Activated CD4-positive, alpha-beta T cell treated with anti-CD3 and anti-CD28 coated beads, Interleukin-2, amount 50 U/mL, for 16 hours (primary cell): ENCODE measurements around the gene CAMTA2.

Experiments used
- DNase-seq: peaks from one replicate; pipeline ENCODE4 v3.0.0-alpha.2; 2020

Gene CAMTA2

DNA sequence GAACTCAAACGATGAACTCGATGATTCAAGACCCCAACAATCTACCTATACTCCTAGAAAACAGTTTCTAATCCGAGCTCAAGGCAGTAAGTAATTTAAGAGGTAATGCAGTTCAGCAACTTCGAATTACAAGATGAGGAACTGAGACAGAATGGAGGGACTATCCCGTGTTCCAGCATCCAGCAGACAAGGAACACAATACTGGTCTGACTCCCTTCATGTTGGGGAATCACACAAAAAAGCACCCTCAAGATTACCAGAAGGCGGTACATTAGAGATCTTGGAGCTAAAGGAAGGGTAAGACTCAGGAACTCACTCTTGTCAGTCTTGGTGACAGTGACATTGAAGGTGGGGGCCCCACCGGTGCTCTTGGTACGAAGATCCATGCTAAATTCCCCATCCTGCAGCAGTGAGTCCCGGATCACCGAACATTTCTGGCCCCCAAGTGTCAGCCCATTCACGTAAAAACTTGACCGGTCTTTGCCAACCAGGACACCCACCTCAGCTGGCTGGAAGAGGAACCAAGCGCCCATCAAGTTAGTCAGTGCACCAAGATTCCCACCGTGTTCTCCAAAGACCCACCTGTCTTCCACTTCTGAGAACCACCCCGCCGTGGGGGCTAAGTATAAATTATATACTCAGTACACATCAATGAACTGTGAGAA is 41.0 kb downstream of the CAMTA2 start:
- peak; percentile 18 for DNase-seq

DNA sequence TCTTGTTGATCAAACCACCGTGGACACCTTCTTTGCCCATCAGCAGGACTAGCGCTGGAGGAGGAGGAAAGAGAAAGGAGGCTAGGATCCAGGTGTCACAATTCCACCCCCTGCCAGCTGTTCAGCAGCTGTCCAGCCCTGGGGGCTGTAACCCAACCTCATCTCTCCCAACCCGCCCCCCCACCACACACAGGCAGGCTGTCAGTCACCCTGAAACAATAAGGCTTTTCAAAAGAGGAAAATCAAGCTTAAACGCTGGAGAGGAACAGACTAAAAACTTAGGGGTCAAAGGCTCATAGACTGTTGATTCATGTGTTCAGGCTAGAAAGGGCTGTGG is 41.6 kb downstream of the CAMTA2 start:
- DNase-seq = no peak

- peak; percentile 93 for DNase-seq
Observed at GRCh38 chr17:4945176-4945943, 42.1 kb downstream of the CAMTA2 start.

DNA sequence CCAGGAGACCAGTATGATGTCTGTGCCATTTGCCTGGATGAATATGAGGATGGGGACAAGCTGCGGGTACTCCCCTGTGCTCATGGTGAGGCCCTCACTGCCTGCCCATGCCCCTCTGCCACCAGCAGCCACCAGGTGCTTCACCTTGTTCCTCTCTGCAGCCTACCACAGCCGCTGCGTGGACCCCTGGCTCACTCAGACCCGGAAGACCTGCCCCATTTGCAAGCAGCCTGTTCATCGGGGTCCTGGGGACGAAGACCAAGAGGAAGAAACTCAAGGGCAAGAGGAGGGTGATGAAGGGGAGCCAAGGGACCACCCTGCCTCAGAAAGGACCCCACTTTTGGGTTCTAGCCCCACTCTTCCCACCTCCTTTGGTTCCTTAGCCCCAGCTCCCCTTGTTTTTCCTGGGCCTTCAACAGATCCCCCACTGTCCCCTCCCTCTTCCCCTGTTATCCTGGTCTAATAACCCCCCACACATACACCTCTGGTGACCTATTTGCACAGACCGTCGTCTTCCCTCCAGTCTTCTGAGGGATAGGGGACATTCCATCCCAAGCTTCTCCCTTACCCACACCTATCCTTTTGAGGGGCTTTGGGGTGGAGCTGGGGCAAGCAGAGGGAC is 42.8 kb downstream of the CAMTA2 start:
- peak; percentile 43 for DNase-seq

- peak; percentile 85 for DNase-seq
Observed at GRCh38 chr17:4944163-4944553, 43.3 kb downstream of the CAMTA2 start.

GRCh38 chr17:4942760-4943508 is 44.5 kb downstream of the CAMTA2 start:
- DNase-seq = no peak

GRCh38 chr17:4941319-4941610 is 46.2 kb downstream of the CAMTA2 start:
- DNase-seq = no peak

GRCh38 chr17:4940555-4941318 is 46.7 kb downstream of the CAMTA2 start:
- DNase-seq = peak; percentile 62

GRCh38 chr17:4939796-4940554 is 47.5 kb downstream of the CAMTA2 start, which contains the start of the genes RNF167 and SLC25A11:
Gene RNF167 (plus strand): TSS chr17:4940268. CDS start chr17:4940910, 642 bp downstream.
Gene SLC25A11 (minus strand): TSS chr17:4940046. CDS start chr17:4939910, 136 bp downstream.
- DNase-seq = peak; percentile 99

DNA sequence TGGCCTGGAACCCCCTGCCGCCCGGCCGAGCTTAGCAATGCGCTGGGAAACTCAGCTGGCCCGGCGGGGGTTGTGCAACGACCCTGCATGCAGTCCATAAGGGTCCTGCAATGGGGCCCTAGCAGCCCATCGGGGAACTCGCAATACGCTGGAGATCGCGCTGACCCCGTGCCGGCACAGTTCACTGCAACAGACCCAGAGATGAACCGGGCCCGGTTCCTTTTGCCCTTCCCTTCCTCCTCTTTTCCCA is 48.0 kb downstream of the CAMTA2 start:
- no peak for DNase-seq

- DNase-seq = no peak
Observed at GRCh38 chr17:4938688-4939545, 48.6 kb downstream of the CAMTA2 start.

- no peak for DNase-seq
Observed at GRCh38 chr17:4938069-4938491, 49.4 kb downstream of the CAMTA2 start.

DNA sequence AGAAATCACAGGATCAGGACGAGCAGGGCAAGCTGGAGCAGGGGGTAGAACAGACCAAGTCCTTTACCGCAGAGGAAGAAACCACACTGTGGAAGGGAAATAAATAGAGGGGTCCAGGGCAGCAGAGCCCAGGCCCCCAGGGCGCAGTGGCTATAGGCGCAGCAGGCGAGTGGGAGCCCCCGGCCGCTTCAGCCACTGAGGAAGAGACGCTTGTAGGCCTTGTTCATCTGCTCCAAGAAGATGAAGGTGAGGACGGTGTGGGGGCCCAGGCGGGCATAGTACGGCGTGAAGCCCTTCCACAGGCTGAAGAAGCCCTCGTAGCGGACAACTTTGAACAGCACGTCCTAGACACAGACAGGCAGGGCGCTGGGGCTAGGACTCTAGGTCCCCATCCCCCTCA is 49.9 kb downstream of the CAMTA2 start:
- DNase-seq = no peak

DNA sequence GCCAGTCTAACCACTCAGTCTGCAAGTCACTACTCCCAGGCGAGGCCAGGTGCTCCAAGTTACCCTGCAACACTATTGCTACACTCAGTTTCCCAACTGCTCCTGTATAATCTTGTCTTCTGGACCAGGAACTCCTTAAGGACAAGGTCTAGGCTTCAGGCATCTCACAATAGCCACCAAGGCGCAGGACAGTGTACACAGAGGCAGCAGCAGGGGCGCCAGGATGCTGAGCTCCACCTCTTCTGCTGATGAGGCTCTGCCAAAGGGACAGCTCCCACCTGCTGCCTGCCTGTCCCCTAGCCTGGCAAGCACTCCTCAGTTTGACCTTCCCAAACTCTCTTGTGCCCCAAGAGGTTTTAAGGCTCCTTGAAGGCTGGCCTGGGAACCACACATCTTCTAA is 51.0 kb downstream of the CAMTA2 start:
- no peak for DNase-seq

GRCh38 chr17:4935650-4936049 is 51.8 kb downstream of the CAMTA2 start:
- DNase-seq = no peak

DNA sequence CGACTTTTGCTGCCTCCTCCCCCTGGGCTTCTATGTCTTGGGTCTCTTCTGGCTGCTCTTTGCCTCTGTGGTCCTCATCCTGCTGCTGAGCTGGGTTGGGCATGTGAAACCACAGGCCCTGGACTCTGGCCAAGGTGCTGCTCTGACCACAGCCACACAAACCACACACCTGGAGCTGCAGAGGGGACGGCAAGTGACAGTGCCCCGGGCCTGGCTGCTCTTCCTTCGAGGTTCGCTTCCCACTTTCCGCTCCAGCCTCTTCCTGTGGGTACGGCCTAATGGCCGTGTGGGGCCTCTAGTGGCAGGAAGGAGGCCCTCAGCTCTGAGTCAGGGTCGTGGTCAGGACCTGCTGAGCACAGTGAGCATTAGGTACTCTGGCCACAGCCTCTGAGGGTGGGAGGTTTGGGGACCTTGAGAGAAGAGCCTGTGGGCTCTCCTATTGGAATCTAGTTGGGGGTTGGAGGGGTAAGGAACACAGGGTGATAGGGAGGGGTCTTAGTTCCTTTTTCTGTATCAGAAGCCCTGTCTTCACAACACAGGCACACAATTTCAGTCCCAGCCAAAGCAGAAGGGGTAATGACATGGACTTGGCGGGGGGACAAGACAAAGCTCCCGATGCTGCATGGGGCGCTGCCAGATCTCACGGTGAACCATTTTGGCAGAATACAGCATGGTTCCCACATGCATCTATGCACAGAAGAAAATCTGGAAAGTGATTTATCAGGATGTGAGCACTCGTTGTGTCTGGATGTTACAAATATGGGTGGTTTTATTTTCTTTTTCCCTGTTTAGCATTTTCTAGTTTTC is 53.1 kb downstream of the CAMTA2 start:
- peak; percentile 25 for DNase-seq

GRCh38 chr17:4933646-4934045 is 53.8 kb downstream of the CAMTA2 start:
- DNase-seq = no peak

DNA sequence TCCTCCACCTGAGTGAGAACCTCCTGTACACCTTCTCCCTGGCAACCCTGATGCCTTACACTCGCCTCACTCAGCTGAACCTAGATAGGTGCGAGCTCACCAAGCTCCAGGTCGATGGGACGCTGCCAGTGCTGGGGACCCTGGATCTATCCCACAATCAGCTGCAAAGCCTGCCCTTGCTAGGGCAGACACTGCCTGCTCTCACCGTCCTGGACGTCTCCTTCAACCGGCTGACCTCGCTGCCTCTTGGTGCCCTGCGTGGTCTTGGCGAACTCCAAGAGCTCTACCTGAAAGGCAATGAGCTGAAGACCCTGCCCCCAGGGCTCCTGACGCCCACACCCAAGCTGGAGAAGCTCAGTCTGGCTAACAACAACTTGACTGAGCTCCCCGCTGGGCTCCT is 54.7 kb downstream of the CAMTA2 start:
- DNase-seq = no peak

DNA sequence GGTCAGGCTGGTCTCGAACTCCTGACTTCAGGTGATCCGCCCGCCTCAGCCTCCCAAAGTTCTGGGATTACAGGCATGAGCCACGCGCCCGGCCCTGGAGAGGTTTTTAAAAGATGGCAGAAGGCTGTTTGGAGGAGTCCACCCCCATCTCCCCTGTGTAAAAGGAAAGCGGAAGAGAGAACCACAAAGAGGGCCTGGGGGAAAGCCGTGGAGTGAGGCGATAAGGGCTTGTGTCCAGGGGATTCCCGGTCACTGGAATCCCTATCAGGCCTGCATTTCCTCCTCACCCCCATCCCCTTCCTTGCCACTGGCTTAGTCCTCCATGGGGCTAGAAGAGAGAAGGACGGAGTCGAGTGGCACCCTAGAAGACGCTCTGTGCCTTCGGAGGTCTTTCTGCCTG is 55.5 kb downstream of the CAMTA2 start, which contains the start of gene GP1BA:
TSS of gene GP1BA (plus strand) at position 315 of the 400 bp plus-strand sequence. CDS start 328 bp downstream, outside the sequence.
- DNase-seq = no peak

DNA sequence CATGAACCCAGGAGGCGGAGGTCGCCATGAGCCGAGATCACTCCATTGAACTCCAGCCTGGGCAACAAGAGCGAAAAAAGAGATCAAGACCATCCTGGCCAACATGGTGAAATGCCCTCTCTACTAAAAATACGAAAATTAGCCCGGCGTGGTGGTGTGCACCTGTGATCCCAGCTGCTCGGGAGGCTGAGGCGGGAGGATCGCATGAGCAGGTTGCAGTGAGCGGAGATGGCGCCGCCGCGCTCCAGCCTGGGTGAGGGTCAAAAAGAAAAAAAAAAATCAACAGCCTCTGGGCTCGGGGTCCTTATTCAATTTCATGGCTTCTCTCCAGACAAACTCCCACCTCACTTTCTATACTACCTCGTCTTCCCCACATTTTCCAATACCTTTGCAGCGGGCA is 58.6 kb downstream of the CAMTA2 start:
- no peak for DNase-seq
